T-helper 1 cell treated with Interleukin-12 subunit alpha and Interleukin-12 subunit beta and Interleukin-4 antibody, amounts not matched to agents 30 ng/mL and 1 ng/mL, for 36 hours (primary cell): ENCODE measurements around the gene MRPS6. TPM values are rescaled to one million over a fixed set of nuclear protein-coding genes. Genes with fewer than 3 reads are reported as not detected.

ENCODE experiments used
- intact Hi-C: fragments of 100-400 bp; cut with micrococcal nuclease; formaldehyde crosslinking; loops from one replicate; pipeline ENCODE4 v1.15.1; 2024
- total RNA-seq: library from RNA; stranded (reverse); gene quantifications from 2 replicates; pipeline ENCODE4 v1.2.3, GENCODE V29; 2022

Gene MRPS6
- total RNA-seq, 1 donor from 2014 or later: 101 TPM

DNA sequence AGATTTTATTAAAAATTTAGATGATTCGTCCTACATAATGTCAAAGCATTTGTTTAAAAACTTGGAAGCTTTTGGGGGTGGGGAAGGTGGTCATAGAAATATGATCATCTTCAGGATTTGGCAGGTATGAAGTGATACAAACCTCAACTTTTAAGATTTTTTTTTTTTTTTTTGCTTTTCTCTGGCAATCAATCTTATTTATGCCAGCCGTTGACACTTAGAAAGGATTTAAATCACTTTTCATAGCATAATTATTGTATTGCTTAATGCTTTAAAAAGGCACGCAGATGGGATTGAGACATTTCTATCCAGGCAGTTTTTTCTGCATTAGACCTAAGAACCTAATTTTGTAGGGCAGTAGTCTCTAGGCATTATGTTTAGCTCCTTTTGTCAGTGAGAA lies 19.7 kb downstream of the MRPS6 start:
- intact Hi-C loops: no loop called here

DNA sequence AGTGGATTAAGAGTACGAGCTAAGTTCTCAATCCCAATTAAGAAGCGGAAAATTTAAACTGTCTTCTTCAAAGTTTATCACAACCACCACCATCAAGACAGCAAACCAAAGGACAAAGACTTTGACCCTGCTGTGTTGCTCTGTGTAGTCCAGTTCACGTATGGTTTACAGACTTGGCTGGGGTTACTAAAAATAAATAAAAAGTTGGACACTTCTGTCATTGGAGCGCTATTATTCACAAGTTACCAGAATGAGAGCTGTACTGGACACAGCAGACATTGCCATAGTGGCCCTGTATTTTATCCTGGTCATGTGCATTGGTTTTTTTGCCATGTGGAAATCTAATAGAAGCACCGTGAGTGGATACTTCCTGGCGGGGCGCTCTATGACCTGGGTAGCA lies 21.6 kb downstream of the MRPS6 start:
- intact Hi-C loops: no loop called here

DNA sequence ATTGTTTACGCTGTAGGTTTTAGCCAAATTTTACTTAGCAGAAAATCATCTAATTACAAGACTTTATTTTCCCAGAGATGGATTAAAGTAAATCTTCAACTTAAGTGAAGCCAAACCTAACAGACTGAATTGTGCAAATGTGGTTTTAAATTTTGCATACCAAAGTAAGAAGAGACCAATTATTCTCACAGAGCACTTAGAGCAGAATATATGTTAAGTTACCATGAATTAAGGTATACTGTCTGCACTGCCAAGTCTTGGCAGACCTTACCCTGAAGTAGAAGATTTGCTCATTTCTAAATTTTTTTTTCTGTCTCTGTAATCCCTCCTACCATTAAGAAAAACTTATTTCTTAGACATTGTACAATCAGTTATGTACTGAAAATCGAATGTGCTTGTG lies 24.1 kb downstream of the MRPS6 start:
- intact Hi-C loops: no loop called here

DNA sequence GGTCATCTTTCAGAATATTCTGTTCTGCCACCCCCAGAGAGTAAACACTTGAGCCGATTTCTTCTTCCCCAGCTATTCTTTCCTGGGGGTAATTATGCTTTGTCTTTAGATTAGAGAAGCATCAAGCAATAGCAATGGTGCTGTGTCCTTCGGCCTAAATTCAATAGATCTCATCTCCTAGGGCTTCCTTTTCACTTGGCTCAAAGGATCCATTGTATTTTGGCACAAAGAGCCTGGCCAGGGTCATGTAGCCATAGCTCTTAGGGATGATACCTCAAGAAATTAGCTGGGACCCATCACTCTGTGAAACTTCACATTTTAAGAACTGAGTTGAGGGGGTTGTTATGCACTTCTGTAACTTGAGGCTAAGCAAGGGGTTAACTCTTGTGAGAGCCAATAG lies 27.0 kb downstream of the MRPS6 start:
- intact Hi-C loops: no loop called here

DNA sequence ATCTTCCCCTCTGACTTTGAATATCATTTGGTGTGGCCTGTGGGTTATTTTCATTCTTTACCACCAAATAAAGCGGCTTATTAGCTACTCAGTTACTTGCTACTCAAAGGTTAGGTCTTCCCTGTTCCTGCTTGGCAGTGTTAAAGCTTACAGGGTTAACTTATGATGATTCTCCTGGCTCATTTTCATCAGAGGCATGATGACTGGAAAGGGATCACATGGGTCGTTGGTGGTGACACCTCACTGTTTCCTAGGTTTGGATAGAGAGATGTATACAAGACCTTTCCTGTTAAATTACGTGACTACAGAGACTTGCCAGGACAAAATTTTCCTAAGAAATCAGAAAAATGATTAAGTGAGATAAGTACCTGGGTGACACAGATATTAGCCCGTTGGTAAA lies 27.4 kb downstream of the MRPS6 start:
- intact Hi-C loops: no loop called here

DNA sequence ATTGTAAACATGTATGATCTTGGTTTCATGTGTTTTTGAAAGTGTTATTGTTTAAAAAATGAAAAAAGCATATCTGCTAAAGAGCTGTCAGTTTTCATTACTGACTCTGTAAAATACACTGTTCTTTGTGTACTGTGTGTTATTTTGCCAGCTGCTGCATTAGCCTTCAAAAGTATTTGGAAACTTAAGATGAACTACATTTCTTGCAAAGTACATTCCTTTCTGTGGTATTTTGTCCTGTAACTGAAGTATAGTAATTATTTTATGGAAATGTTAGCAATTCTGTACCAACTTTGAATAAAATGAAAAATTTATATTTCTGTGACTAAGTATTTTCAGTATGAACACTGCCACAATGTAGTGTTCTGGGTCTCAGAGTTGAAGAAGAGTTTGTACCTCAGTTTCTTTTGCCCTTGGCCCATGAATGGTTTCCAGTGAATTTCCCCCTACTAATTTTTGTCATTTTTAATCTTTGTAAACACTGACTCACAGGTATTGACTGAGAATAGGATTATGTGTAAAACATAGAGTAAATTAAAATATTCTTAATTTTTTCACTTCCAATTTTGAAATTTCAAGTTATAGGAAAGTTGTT lies 32.7 kb downstream of the MRPS6 start:
- intact Hi-C loops: no loop called here

DNA sequence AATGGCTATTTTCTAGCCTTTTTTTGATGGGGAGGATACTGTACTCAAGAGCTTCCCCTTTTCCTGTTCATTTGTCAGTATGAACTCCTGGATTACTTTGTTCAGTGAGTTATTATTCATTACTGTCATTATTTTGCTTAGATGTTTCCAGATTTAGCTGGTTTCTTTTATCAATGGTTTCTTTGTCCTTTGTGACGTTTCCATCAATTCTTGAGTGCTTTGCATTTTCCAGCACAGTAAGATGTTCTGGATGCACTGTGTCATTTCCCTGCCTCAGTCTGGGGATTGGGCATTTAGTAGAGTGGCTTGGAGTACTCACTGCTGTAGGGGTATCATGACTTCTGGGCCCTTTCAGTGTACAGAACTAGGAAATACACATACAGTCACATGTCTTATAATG lies 34.2 kb downstream of the MRPS6 start:
- intact Hi-C loops: no loop called here

DNA sequence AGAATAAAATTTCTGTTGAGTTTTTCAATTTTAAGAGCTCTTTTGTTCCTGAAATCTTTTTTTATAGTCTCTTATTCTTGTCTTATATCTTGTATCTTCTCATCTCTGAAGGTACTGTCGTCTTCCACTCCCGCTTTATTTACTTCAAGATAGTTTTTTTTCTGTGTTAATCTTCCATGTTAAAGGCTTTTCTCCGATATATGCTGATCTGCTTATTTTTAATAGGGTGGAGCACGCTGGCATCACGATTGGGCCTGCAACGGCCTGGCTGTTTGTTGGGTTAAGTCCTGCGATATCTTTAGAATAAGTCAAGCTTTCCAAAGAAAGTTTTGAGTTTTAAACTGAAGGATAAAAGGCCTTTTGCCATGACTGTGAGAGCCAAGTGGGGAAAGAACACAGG lies 35.7 kb downstream of the MRPS6 start:
- intact Hi-C loops: no loop called here

DNA sequence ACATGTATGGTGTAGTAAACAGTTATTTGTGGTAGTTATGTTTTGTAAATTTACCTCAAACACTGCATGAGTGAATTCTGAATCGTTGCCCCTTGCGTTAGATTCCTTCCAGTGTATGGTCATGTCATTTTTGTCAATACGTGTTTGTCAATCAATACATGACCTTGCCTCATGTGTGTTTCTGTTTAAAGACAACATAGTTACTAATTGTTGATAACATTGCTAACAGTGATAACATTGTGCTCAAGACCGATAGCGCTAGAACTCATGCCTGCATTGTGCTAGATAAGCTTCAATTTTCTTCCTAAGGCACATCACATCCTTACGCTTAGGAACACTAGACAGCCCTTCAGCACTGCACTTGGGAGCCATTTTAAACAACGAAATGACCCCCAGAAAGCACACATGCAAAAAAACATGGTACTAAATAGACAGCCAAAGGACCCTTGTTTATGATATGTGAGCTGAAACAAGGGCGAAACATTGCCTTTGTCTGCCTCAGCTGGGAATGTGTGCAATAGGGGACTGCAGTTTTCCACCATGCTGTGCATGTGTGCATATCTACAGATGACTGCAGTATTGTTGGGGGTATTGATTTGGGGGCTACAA lies 37.3 kb downstream of the MRPS6 start:
- intact Hi-C loops: no loop called here

DNA sequence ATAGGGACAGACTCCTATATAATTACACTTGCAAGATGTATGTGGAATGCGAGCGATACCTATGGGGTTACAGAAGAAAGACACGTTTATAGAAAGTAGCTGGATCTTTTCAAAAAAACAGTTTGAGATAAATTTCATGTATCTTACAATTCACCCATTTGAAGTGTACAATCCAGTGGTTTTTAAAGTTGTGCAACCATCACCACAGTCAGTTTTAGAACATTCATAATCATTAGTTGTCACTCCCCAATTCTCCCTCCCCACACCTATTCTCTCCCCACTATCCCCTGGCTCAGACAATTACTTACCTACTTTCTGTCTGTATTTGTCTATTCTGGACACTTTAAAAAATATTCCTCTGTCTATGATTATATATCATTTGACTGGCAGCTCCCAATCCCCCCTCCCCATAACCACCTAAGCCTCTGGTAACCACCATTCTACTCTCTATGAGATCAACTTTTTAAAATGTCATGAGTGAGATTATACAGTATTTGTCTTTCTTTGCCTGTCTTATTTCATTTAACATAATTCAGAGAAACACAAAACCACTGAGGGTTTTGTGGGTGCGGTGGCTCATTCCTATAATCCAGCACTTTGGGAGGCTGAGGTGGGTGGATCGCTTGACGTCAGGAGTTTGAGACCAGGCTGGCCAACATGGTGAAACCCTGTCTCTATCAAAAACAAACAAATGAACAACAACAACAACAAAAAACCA lies 39.1 kb downstream of the MRPS6 start:
- intact Hi-C loops: no loop called here

DNA sequence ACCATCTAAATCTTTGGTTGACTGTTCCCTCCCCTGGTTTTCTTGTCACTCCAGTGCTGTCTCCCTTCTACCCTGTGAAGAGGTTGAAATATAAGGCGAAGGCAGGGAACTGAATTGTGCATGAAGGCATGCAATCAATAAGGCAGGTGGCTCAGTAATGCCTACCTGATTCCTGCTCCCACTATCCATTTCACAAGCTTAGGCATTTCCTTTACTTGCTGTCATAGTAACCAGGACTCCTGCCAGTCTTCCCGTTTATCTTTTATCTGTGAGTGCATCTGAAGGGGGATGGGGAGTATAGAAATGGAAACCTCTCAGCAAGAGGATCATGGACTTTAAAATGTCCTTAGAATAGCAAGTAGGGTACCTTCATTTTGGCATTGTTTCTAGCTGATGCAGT lies 40.5 kb downstream of the MRPS6 start:
- intact Hi-C loops: no loop called here

DNA sequence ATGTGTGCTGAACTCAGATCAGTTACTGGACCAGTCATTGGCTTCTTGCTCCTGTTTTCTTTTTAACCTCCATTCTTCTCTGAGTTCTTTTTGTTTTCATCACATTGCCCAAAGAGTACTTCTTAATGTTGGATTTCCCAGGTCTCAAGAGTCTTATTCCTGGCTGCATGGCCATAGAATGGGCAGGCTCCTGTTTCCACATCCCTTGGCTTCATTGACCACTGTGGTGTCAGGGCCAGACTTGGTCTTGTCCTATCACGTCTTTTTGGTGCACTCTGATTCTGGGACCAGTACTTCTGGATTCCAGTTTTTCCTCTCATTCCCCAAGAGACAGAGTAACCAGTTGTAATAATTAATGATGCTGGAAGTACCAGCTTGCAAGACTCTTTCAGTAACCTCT lies 41.8 kb downstream of the MRPS6 start:
- intact Hi-C loops: no loop called here

DNA sequence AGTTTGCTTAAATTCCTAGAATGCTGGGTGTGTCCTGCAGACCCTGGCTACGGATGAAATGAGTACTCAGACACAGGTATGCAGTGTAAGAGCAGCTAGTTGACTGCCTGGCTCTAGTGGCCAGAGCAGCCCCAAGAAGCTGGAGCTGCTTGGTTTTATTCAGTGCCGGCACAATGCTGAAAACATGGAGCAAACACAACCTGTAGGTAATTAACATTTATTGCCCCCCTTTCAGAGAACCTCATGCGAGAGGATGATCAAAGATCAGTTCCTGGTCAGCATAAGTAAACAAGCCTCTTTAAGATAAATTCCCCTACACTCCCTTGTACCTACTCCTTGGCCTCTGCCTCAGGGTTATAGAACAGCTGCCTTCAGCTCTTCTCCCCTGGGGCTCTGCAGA lies 43.2 kb downstream of the MRPS6 start:
- intact Hi-C loops: no loop called here

DNA sequence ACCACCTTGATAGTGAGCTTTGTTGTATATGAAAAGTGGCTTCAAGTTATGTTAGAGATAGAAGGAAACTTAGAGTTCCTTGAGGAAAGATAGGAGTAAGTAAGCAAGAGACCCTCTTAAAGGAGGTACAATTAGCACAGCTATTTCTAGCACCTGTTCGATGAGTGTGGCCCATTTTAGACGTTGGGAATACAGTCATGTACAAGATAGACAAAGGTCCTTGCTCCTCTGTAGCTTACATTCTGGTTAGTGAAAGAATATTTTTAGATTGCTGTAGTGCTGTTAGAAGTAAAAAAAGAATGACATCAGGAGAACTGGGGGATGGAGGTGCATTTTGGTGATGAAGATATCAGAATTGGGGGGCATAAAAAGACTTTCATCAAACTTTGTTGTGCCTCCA lies 47.5 kb downstream of the MRPS6 start:
- intact Hi-C loops: no loop called here

DNA sequence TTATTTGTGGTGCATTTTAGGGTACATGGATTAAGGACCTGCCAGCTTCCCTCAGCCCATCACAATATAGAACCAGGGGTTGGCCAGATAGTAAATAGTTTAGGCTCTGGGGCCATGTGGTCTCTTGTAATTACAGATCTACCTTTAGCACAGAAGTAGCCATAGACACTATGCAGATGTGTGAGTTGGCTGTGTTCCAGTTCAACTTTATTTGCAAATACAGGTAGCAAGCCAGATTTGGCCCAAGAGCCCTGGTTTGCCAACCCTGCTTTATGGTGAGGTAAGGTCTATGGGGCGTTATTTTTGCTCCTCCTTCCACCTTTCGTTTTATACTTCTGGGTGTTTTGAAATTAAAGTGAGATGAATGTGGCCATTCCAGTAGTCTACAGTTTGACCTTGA lies 48.7 kb downstream of the MRPS6 start:
- intact Hi-C loops: no loop called here

DNA sequence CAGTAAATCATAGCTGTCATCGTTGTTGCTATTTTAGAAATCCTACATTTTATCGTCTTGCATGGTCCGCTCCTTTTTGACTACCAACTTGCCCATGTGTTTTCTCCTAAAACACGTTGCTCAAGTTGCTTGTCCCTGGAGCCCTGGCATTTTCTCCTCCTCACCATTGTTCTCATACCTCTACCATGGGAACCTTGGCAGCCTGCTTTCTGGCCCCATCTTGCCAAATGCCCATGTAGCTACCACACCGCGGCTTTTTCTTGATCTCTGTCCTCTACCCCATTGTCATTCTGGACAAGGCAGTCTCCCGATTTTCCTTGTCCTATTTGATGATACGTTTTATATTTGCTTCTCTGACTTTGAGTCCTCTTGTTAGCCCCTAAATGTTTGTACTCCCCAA lies 50.2 kb downstream of the MRPS6 start:
- intact Hi-C loops: no loop called here

DNA sequence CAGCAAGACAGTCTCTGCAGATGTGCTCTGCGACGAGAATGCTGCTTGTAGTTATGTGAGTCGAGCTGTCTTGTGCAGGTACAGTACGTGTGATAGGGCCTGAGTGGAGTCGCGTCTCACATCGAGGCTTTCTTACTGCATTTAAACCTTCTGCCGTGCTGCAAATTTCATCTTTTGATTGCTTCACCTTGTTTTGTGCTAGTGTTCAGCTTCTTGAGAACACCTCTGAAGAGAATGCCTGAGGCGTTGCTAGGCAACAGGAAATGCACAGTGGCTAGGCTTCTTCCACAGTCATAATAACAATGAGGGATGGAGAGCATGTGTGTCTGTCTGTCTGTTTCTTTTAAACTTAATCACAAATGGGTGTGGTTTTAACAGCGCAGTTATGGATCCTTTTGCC lies 52.9 kb downstream of the MRPS6 start:
- intact Hi-C loops: no loop called here

DNA sequence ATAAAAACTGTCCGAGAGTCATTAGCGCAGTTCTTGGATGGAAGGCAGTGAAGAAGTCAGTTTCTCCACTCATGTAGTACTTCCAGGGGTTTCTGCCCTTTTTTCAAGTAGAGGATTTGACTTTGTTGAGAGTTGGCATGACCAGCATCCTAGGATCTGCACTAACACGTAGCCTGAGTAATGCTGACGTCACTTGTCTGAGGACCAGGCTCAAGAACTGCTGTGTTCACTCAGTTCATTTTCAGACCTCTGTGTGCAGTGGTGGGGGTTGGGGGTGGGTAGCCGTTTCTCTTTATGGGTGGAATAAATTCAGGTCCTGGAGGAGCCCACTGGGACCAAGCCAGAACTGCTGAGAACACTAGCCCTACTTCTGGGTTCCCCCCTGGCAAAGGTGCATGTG lies 53.3 kb downstream of the MRPS6 start:
- intact Hi-C loops: no loop called here

DNA sequence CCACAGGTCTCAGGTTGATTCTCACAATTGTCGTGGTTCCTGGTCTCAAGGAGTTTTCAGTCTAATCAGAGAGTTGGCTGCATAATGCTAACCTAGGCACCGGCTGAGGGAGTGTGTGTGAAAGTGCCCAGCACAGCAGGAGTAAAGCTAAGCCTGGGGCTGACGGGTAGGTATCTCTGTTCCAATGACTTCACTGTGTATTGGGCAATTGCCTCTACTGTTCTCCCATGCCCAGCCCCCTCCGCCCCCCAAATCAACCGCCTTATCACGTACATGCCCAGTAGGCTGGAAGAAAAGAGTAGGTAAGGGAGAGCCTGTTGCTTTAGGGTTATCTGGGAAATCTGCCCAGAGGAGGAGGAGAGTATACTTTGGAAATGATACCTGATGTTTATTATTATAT lies 54.7 kb downstream of the MRPS6 start:
- intact Hi-C loops: loop anchor here (2.0 kb wide), 1 partner anchor 37 kb away; no protein-coding TSS in a partner anchor

DNA sequence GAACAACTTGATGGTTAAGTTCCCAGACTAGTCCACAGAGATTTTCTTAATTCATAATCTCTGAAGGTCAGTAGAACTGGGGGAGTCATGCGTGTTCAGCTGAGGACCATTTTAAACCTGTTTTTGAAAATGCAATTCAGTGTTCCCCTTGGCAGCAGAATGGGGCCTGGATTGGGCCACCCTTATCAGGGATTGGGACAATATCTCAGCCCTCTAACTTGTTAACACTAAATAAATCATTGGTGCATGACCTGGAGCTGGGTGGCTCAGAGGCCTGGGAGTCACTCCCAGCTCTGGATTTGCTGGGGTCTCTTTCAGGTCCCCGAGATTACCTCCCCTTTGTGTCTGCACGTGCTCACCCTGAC lies 55.3 kb downstream of the MRPS6 start:
- intact Hi-C loops: loop anchor here (1.0 to 2.0 kb wide), 12 partner anchors 26 to 487 kb away; partner anchors contain the start of genes ATP5PO, MRPS6, RCAN1 and SLC5A3

DNA sequence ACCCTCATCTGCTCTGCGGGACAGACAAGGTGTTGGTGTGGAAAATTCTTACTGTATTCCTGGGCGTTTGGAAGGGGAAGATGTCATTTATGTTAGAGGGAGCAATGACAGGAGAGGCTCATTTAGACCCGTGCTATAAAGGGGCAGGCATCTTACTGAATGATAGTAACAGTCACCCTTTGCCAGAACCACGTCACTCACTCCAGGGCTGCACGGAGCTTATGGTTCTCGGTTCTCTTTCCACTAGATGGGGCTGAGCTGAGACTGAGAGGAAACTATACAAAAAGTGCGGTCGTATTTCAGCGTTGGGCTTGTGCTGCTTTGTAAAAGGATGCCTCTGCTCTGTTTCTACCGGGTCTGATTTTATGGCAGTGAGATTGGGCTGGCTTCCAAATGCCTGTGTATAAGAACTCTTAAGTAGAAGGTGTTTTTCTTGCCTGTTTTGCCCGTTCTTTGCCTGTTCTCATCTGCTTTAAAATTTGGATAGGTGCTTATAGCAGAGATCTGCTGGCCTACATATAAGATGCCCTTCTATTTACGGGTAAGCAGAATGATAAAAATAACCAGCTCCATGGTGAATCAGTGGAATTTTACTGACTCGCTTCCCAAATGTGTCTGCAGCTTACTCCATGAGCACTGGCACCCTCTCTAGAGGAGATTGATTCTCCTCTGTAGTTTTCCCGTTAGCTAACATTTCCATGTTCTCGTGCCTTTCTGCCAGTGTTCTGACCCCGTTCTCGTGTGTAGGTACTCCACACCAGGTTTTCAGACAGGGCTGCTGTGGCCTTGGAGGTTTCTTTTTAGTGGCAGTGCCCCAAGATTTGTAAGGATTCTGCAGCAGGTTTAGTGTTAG lies 55.9 kb downstream of the MRPS6 start:
- intact Hi-C loops: loop anchor here (1.0 to 2.0 kb wide), 12 partner anchors 25 to 486 kb away; partner anchors contain the start of genes ATP5PO, MRPS6, RCAN1 and SLC5A3
